ENCODE results near the gene P3H4.
A peak's percentile ranks its signal among the peaks of the same experiment; 100 is the strongest.

P3H4 gene

GRCh38 chr17:41818024-41818423 lies 6.3 kb upstream of the P3H4 start:
- no peak for DNase-seq

- no peak for DNase-seq
Measured at GRCh38 chr17:41816637-41817320, 5.0 kb upstream of the P3H4 start.

- no peak for DNase-seq
Measured at GRCh38 chr17:41814195-41814594, 2.4 kb upstream of the P3H4 start.

- DNase-seq, result no peak
Measured at GRCh38 chr17:41813699-41814124, 2.0 kb upstream of the P3H4 start.

- no peak for DNase-seq
Measured at GRCh38 chr17:41813152-41813680, 1.5 kb upstream of the P3H4 start.

- peak; percentile 44 for DNase-seq
Measured at GRCh38 chr17:41812381-41813151, 817 bp upstream of the P3H4 start, which contains the start of gene FKBP10. Gene FKBP10 (plus strand): TSS chr17:41813004. CDS start chr17:41813035, 31 bp downstream.

- DNase-seq, result no peak
Measured at GRCh38 chr17:41810659-41811548, 845 bp downstream of the P3H4 start.

GRCh38 chr17:41806685-41807445 lies 4.9 kb downstream of the P3H4 start:
- no peak for DNase-seq

- DNase-seq, result no peak
Measured at GRCh38 chr17:41803049-41804020, 8.4 kb downstream of the P3H4 start.

- peak; percentile 66 for DNase-seq
Measured at GRCh38 chr17:41801374-41802271, 10.1 kb downstream of the P3H4 start.

- DNase-seq, result peak; percentile 15
Measured at GRCh38 chr17:41800601-41801373, 11.0 kb downstream of the P3H4 start.

GRCh38 chr17:41799366-41799765 lies 12.4 kb downstream of the P3H4 start:
- DNase-seq, result no peak

- no peak for DNase-seq
Measured at GRCh38 chr17:41797377-41797776, 14.4 kb downstream of the P3H4 start.

- DNase-seq, result no peak
Measured at GRCh38 chr17:41796121-41796895, 15.4 kb downstream of the P3H4 start.

GRCh38 chr17:41794540-41794975 lies 17.2 kb downstream of the P3H4 start:
- no peak for DNase-seq

GRCh38 chr17:41793784-41794539 lies 17.8 kb downstream of the P3H4 start:
- DNase-seq, result no peak
